RKO (cell line): ENCODE data around the gene RORC.

ENCODE experiments used
- DNase-seq: peaks from one replicate; pipeline ENCODE4 v3.0.0-alpha.2; 2016; ENCODE audit warnings: low spot score

RORC gene

GRCh38 chr1:151825751-151826660 is 5.6 kb downstream of the RORC start:
- DNase-seq: no peak

GRCh38 chr1:151825204-151825603 is 6.4 kb downstream of the RORC start:
- DNase-seq: no peak

GRCh38 chr1:151823175-151823574 is 8.4 kb downstream of the RORC start:
- DNase-seq: no peak

GRCh38 chr1:151822404-151822803 is 9.2 kb downstream of the RORC start:
- no peak for DNase-seq

- DNase-seq: no peak
Observed at GRCh38 chr1:151820940-151821339, 10.7 kb downstream of the RORC start.

- DNase-seq: no peak
Observed at GRCh38 chr1:151819976-151820623, 11.5 kb downstream of the RORC start.

- no peak for DNase-seq
Observed at GRCh38 chr1:151819227-151819835, 12.3 kb downstream of the RORC start.

- no peak for DNase-seq
Observed at GRCh38 chr1:151817353-151817730, 14.3 kb downstream of the RORC start.

- no peak for DNase-seq
Observed at GRCh38 chr1:151816548-151817352, 14.9 kb downstream of the RORC start.

GRCh38 chr1:151815716-151816327 is 15.8 kb downstream of the RORC start:
- DNase-seq: no peak

GRCh38 chr1:151814971-151815545 is 16.5 kb downstream of the RORC start:
- DNase-seq: no peak

GRCh38 chr1:151814426-151814825 is 17.2 kb downstream of the RORC start:
- no peak for DNase-seq

GRCh38 chr1:151813271-151813977 is 18.2 kb downstream of the RORC start:
- DNase-seq: no peak

- no peak for DNase-seq
Observed at GRCh38 chr1:151811181-151811580, 20.4 kb downstream of the RORC start.

- DNase-seq: no peak
Observed at GRCh38 chr1:151809985-151810556, 21.5 kb downstream of the RORC start.

- DNase-seq: no peak
Observed at GRCh38 chr1:151809290-151809984, 22.2 kb downstream of the RORC start.

GRCh38 chr1:151807766-151808165 is 23.8 kb downstream of the RORC start:
- no peak for DNase-seq

GRCh38 chr1:151807131-151807530 is 24.5 kb downstream of the RORC start:
- DNase-seq: no peak

GRCh38 chr1:151806170-151806569 is 25.4 kb downstream of the RORC start:
- no peak for DNase-seq
